ENCODE data around the gene CBFB. TPM values are rescaled to one million over a fixed set of nuclear protein-coding genes. Genes with fewer than 3 reads are reported as not detected.

Gene CBFB
- polyA plus RNA-seq, 2 donors = 15.3 to 17.0 TPM

- WGBS, 2 donors = 85 to 92% methylated on average over 11 of the region's 11 CpGs
- Histone ChIP-seq H3K36me3 (ENCODE audit: control insufficient read depth in 2 of 2, insufficient read depth in 2 of 2, low read length in 1 of 2) (peaks cover 3 to 41% of the 10 kb centered on the region in 2 donors), H3K9me3 (ENCODE audit: control insufficient read depth in 2 of 2, insufficient read depth in 1 of 2, low read depth in 1 of 2, low read length in 1 of 2) (no peaks in the 10 kb centered on the region), H3K4me3 (ENCODE audit: low read depth in 1 of 2, low read length in 2 of 2) (no peak overlapping the region), H3K4me1 (ENCODE audit: control insufficient read depth in 2 of 2, insufficient read depth in 2 of 2, low read length in 1 of 2) (peaks cover 0 to 12% of the 10 kb centered on the region in 2 donors), H3K27me3 (ENCODE audit: control insufficient read depth in 1 of 2, insufficient read depth in 2 of 2, low read length in 2 of 2) (no peaks in the 10 kb centered on the region), H3K27ac (ENCODE audit: low read depth in 2 of 2, low read length in 1 of 2) (no peak overlapping the region)
Observed at GRCh38 chr16:67148656-67149275, 119.8 kb downstream of the CBFB start.

- H3K4me3 ChIP-seq (ENCODE audit: low read depth in 1 of 2, low read length in 2 of 2) = no peak overlapping the region
- no peaks in the 10 kb centered on the region for H3K9me3 ChIP-seq (ENCODE audit: control insufficient read depth in 2 of 2, insufficient read depth in 1 of 2, low read depth in 1 of 2, low read length in 1 of 2)
- 73 to 74% methylated on average over 77 of the region's 77 CpGs for WGBS, 2 donors
- H3K27ac ChIP-seq (ENCODE audit: low read depth in 2 of 2, low read length in 1 of 2) = no peak overlapping the region
- H3K36me3 ChIP-seq (ENCODE audit: control insufficient read depth in 2 of 2, insufficient read depth in 2 of 2, low read length in 1 of 2) = peaks cover 3 to 37% of the 10 kb centered on the region in 2 donors
- H3K27me3 ChIP-seq (ENCODE audit: control insufficient read depth in 1 of 2, insufficient read depth in 2 of 2, low read length in 2 of 2) = no peaks in the 10 kb centered on the region
- peaks cover 0 to 12% of the 10 kb centered on the region in 2 donors for H3K4me1 ChIP-seq (ENCODE audit: control insufficient read depth in 2 of 2, insufficient read depth in 2 of 2, low read length in 1 of 2)
Observed at GRCh38 chr16:67149276-67150046, 120.5 kb downstream of the CBFB start.

- Histone ChIP-seq H3K4me1 (ENCODE audit: control insufficient read depth in 2 of 2, insufficient read depth in 2 of 2, low read length in 1 of 2) (peaks cover 0 to 16% of the 10 kb centered on the region in 2 donors), H3K27me3 (ENCODE audit: control insufficient read depth in 1 of 2, insufficient read depth in 2 of 2, low read length in 2 of 2) (no peaks in the 10 kb centered on the region), H3K36me3 (ENCODE audit: control insufficient read depth in 2 of 2, insufficient read depth in 2 of 2, low read length in 1 of 2) (peaks cover 3 to 30% of the 10 kb centered on the region in 2 donors), H3K9me3 (ENCODE audit: control insufficient read depth in 2 of 2, insufficient read depth in 1 of 2, low read depth in 1 of 2, low read length in 1 of 2) (no peaks in the 10 kb centered on the region), H3K4me3 (ENCODE audit: low read depth in 1 of 2, low read length in 2 of 2) (peak overlapping the region; percentile 55 to 64), H3K27ac (ENCODE audit: low read depth in 2 of 2, low read length in 1 of 2) (peak overlapping the region; percentile 67 to 76)
- WGBS, 2 donors = 9 to 12% methylated on average over 58 to 94 of the region's 94 CpGs
Observed at GRCh38 chr16:67150047-67150832, 121.3 kb downstream of the CBFB start.

Other genes with a start within 250 kb of the CBFB start
- not detected for gene TERB1, start 227.6 kb upstream of the CBFB start, polyA plus RNA-seq
- gene NAE1, start 198.2 kb upstream of the CBFB start, polyA plus RNA-seq = 10 to 100 TPM; 22.2 to 32.0 TPM
- under 1 TPM in 1 of 2 donors, not detected in 1; 0.06 TPM for gene CA7, start 184.7 kb upstream of the CBFB start, polyA plus RNA-seq
- gene PDP2, start 148.6 kb upstream of the CBFB start, polyA plus RNA-seq = 1 to 10 TPM; 2.3 to 2.5 TPM
- 1 to 10 TPM; 6.1 to 6.5 TPM for gene CDH16, start 110.3 kb upstream of the CBFB start, polyA plus RNA-seq
- 100 to 1,000 TPM in 1 of 2 donors, 10 to 100 TPM in 1; 93.6 to 125 TPM for gene RRAD, start 103.6 kb upstream of the CBFB start, polyA plus RNA-seq
- 100 to 1,000 TPM; 139 to 266 TPM for gene CIAO2B, start 94.7 kb upstream of the CBFB start, polyA plus RNA-seq
- gene CES2, start 93.6 kb upstream of the CBFB start, polyA plus RNA-seq = 100 to 1,000 TPM; 120 to 128 TPM
- gene CES3, start 67.9 kb upstream of the CBFB start, polyA plus RNA-seq = 1 to 10 TPM; 1.8 to 4.8 TPM
- gene CES4A, start 40.6 kb upstream of the CBFB start, polyA plus RNA-seq = 10 to 100 TPM; 10.1 to 17.5 TPM
- gene PHAF1, start 80.8 kb downstream of the CBFB start, polyA plus RNA-seq = 1 to 10 TPM; 8.8 to 9.9 TPM
- gene B3GNT9, start 121.8 kb downstream of the CBFB start, polyA plus RNA-seq = 1 to 10 TPM; 3.5 to 4.1 TPM
- 10 to 100 TPM; 21.8 to 27.3 TPM for gene TRADD, start 130.8 kb downstream of the CBFB start, polyA plus RNA-seq
- 10 to 100 TPM; 11.2 to 22.6 TPM for gene FBXL8, start 130.8 kb downstream of the CBFB start, polyA plus RNA-seq
- gene HSF4, start 135.6 kb downstream of the CBFB start, polyA plus RNA-seq = 10 to 100 TPM; 22.9 to 80.4 TPM
- 10 to 100 TPM; 36.7 to 59.0 TPM for gene NOL3, start 141.4 kb downstream of the CBFB start, polyA plus RNA-seq
- gene MATCAP1, start 154.8 kb downstream of the CBFB start, polyA plus RNA-seq = 10 to 100 TPM; 18.2 to 30.5 TPM
- 1 to 10 TPM; 1.2 to 1.5 TPM for gene EXOC3L1, start 161.0 kb downstream of the CBFB start, polyA plus RNA-seq
- gene E2F4, start 163.0 kb downstream of the CBFB start, polyA plus RNA-seq = 10 to 100 TPM; 49.1 to 53.0 TPM
- gene ELMO3, start 170.0 kb downstream of the CBFB start, polyA plus RNA-seq = 10 to 100 TPM; 21.5 to 23.7 TPM
- gene TMEM208, start 198.0 kb downstream of the CBFB start, polyA plus RNA-seq = 10 to 100 TPM; 73.4 to 83.1 TPM
- gene FHOD1, start 218.3 kb downstream of the CBFB start, polyA plus RNA-seq = 10 to 100 TPM in 1 of 2 donors, 1 to 10 TPM in 1; 6.3 to 11.4 TPM
- gene SLC9A5, start 219.8 kb downstream of the CBFB start, polyA plus RNA-seq = under 1 TPM; 0.11 to 0.43 TPM